KMS-11 (cell line): Measurements from ENCODE around the gene MT1X.
A peak's percentile ranks its signal among the peaks of the same experiment; 100 is the strongest.

Source experiments
- H2AFZ ChIP-seq: fragments of 200-600 bp; sonication (generic); 2 replicates; pipeline ENCODE4 v1.6.1; 2016; ENCODE audit warnings: antibody characterized with exemption, mixed run types, low read depth
- H3K27ac ChIP-seq: fragments of 200-600 bp; sonication (generic); 2 replicates; pipeline ENCODE4 v1.6.1; 2016; ENCODE audit warnings: mild to moderate bottlenecking, mixed run types
- H3K27me3 ChIP-seq: fragments of 200-600 bp; sonication (generic); 2 replicates; pipeline ENCODE4 v1.6.1; 2017; ENCODE audit warnings: mild to moderate bottlenecking, low read depth, mixed run types, moderate library complexity; ENCODE audit not compliant: insufficient read depth
- H3K36me3 ChIP-seq: fragments of 200-600 bp; sonication (generic); 2 replicates; pipeline ENCODE4 v1.6.1; 2017; ENCODE audit warnings: mild to moderate bottlenecking, mixed run types; ENCODE audit not compliant: insufficient read depth
- H3K4me1 ChIP-seq: fragments of 200-600 bp; sonication (generic); 2 replicates; pipeline ENCODE4 v1.6.1; 2016; ENCODE audit warnings: mild to moderate bottlenecking, low read depth, mixed run types; ENCODE audit not compliant: poor library complexity, severe bottlenecking
- H3K4me2 ChIP-seq: fragments of 200-600 bp; sonication (generic); 2 replicates; pipeline ENCODE4 v1.7.0; 2016; ENCODE audit warnings: mild to moderate bottlenecking, mixed run types
- H3K4me3 ChIP-seq: fragments of 200-600 bp; sonication (generic); IDR thresholded peaks from 2 replicates; pipeline ENCODE4 v1.6.1; 2017; ENCODE audit warnings: low read depth, low read length, mixed read lengths; ENCODE audit not compliant: insufficient read depth
- H3K79me2 ChIP-seq: fragments of 200-600 bp; sonication (generic); 2 replicates; pipeline ENCODE4 v1.6.1; 2016; ENCODE audit warnings: low read depth, mixed run types; ENCODE audit not compliant: insufficient read depth
- H3K9ac ChIP-seq: fragments of 200-600 bp; sonication (generic); 2 replicates; pipeline ENCODE4 v1.6.1; 2016; ENCODE audit warnings: mild to moderate bottlenecking, mixed run types
- H4K20me1 ChIP-seq: fragments of 200-600 bp; sonication (generic); 2 replicates; pipeline ENCODE4 v1.6.1; 2016; ENCODE audit warnings: mild to moderate bottlenecking, mixed run types; ENCODE audit not compliant: insufficient read depth
- CTCF ChIP-seq: fragments of 200-600 bp; sonication (generic); conservative IDR thresholded peaks from 2 replicates; pipeline ENCODE4 v1.6.1; 2017; ENCODE audit warnings: low read depth, mild to moderate bottlenecking, antibody characterized with exemption, low read length, moderate library complexity, mixed read lengths

Gene MT1X

DNA sequence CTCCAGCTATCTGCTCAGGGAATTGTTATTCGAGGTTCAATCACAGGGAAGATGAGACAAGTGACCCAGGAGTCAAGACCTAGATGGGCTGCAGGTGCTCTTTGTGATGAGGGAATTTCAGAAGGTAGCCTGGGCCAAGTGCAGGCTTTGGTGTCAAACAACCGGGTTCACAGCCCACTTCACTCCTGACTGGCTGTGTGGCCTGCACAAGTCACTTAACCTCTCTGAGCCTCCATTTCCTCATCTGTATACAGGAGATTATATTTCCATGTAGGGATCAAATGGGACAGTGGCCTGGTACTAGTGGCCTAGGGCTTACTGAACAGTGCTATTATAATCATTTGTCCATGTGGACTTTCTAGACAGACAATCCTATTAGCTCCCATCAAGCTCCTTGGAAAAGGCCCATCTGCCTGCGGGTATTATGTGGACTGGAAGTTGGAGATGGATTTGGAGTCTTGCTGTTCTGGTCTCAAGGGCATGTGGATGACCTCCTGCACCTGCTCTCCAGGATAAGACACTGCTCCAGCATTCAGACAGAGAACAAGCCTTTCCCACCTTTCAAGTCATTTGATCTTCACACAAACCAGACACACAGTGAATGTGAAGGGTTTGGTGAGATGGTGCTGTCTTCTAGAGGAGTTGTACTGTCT lies 3.1 kb upstream of the MT1X start:
- Histone ChIP-seq H3K4me1 (peaks cover 8% of the 10 kb centered on the region), H3K36me3 (no peaks in the 10 kb centered on the region), H3K9ac (no peak overlapping the region), H3K79me2 (no peaks in the 10 kb centered on the region), H4K20me1 (no peaks in the 10 kb centered on the region), H3K4me2 (no peak overlapping the region), H3K27me3 (no peaks in the 10 kb centered on the region), H3K4me3 (no peak overlapping the region), H3K27ac (no peak overlapping the region), H2AFZ (no peak overlapping the region)
- no peak for TF ChIP-seq CTCF

- Histone ChIP-seq H3K27ac (no peak overlapping the region), H3K36me3 (no peaks in the 10 kb centered on the region), H3K4me2 (no peak overlapping the region)
These were observed 2.5 kb upstream of the MT1X start for GRCh38 chr16:56679818-56680217.

DNA sequence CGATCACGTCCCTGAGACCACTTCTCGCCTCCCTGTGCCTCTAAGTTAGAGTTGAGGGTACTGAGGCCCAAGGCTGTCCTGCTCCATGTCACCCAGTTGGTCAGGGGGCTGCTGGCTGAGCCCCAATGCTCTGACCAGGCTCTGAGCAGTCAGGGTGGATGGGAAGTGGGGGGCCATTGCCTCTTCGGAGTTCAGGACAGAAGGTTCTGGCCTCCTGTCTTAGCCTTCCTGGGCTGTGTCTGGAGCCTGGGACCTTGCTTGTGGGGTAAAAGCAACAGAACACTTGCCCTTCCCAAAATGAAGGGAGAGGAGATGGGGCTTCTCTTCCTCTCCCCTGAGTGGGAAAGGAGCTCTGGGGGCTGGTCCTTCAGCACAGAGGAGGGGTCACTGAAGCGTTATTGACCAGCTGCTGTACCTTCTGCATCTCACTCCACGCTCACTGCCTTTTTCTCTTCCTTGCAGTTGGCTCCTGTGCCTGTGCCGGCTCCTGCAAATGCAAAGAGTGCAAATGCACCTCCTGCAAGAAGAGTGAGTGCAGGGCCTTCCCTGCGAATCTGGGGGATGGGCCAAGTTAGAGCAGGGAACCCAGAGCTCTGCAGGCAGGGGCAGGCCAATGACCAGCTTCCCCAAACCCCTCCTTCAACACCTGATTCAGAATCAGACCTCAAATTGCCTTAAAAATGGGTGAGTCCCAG lies 580 bp downstream of the MT1X start:
- peaks cover 8% of the 10 kb centered on the region for H3K4me1 ChIP-seq
- no peaks in the 10 kb centered on the region for H3K36me3 ChIP-seq
- H2AFZ ChIP-seq = peak overlapping the region; percentile 99
- H3K27me3 ChIP-seq = no peaks in the 10 kb centered on the region
- no peaks in the 10 kb centered on the region for H3K79me2 ChIP-seq
- no peaks in the 10 kb centered on the region for H4K20me1 ChIP-seq
- no peak overlapping the region for H3K27ac ChIP-seq
- H3K4me2 ChIP-seq = peak overlapping the region; percentile 98
- no peak overlapping the region for H3K4me3 ChIP-seq
- peak overlapping the region; percentile 72; the same call in 1 of the 2 replicates for H3K9ac ChIP-seq
- TF ChIP-seq CTCF = no peak

More at GRCh38 chr16:56679818-56680217, 2.5 kb upstream of the MT1X start:
- Histone ChIP-seq H3K79me2 (no peaks in the 10 kb centered on the region), H2AFZ (no peak overlapping the region), H3K27me3 (no peaks in the 10 kb centered on the region), H3K9ac (no peak overlapping the region), H4K20me1 (no peaks in the 10 kb centered on the region), H3K4me1 (peaks cover 8% of the 10 kb centered on the region), H3K4me3 (no peak overlapping the region)
- no peak for TF ChIP-seq CTCF

DNA sequence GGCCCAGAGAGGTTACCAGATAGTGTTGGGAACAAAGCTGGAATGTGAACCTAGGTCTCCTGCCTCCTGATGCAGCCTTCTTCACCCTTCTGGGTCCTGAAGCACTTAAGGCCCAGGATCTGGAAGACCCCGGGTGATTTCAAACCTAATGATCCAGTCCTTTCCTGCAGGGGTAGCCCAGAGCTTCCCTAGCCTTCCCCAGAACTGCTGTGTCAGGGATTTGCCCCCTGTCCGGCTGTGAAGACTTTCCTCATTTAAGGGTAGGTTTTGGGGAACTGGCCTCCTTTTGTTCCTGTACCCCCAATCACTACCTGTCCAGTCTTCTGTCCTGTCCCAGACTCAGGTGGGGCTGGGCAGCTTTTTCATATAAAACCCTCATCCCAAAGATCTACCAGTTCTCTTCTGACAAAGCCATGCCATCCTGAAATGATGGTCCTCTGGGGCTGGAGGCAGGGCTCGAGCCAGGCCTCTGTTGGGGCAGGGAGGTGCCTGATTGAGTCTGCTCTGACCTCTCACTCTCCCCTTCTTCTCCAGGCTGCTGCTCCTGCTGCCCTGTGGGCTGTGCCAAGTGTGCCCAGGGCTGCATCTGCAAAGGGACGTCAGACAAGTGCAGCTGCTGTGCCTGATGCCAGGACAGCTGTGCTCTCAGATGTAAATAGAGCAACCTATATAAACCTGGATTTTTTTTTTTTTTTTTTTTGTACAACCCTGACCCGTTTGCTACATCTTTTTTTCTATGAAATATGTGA lies 1.3 kb downstream of the MT1X start:
- Histone ChIP-seq H3K4me2 (peak overlapping the region; percentile 98), H3K79me2 (no peaks in the 10 kb centered on the region), H3K4me1 (peaks cover 8% of the 10 kb centered on the region), H3K27me3 (no peaks in the 10 kb centered on the region), H2AFZ (peak overlapping the region; percentile 99; the same call in 1 of the 2 replicates), H3K9ac (peak overlapping the region; percentile 72; the same call in 1 of the 2 replicates), H3K4me3 (no peak overlapping the region), H3K27ac (no peak overlapping the region), H3K36me3 (no peaks in the 10 kb centered on the region), H4K20me1 (no peaks in the 10 kb centered on the region)
- no peak for TF ChIP-seq CTCF
